Measurements from ENCODE around the gene ARHGEF4. TPM values are rescaled to one million over a fixed set of nuclear protein-coding genes. Genes with fewer than 3 reads are reported as not detected.

ARHGEF4 gene
- total and polyA plus RNA-seq, 2 donors (not counting 3 experiments of a cell fraction or from before 2014, with no cell fraction given): not detected

DNA sequence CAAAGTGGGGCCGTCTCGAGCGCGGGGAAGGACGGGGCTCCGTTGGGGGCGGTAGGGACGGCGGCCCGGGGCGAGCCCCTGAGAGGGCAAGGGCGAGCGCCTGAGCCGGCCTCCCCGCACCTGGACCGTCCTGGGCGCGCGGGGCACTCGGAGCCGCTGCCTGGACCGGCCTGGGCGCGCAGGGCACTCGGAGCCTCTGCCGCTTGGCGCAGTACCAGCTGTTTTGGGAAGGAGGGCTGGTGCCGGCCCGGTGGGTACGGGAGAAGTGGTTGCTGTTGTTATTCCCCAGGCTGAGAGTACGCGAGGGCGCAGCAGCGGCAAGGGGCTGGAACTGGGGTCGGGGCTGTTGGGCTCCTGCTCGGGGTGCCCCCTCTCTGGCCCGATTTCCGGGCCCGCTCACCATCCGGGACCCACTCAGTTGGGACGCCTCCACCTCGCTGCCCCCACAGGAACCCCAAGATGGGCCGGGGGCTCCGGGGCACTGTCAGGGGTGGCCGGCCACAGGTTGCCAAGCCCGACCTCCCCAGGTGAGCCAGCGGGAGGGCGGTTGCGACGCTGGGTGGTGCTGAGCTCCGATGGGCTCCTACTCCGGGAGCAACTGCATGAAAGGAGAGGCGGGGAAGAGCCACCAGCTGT lies 579 bp downstream of the ARHGEF4 start:
- BruUV-seq (replicated peaks): no TSS peak
- H3K36me3 ChIP-seq (ENCODE audit: control insufficient read depth in 2 of 2, extremely low read depth in 1 of 2, insufficient read depth in 2 of 2, low read length in 2 of 2): no peaks in the 10 kb centered on the region
- no peak overlapping the region for H3K9ac ChIP-seq (replicated peaks; ENCODE audit: extremely low read depth, insufficient read depth, low read length)
- H3K27me3 ChIP-seq (ENCODE audit: control insufficient read depth in 2 of 2, insufficient read depth in 2 of 2, low read length in 2 of 2): peaks cover 12 to 23% of the 10 kb centered on the region in 2 experiments
- CTCF ChIA-PET: interaction anchor here (2.2 kb wide), 1 partner anchor 40 kb away, joined by 6 read pairs; no protein-coding TSS in a partner anchor
- no peaks in the 10 kb centered on the region for H3K9me1 ChIP-seq (replicated peaks; ENCODE audit: control insufficient read depth, extremely low read depth, insufficient read depth, low read length)
- dilution Hi-C loops (cut with MboI; ENCODE audit: extremely low pct_ligation_motif_present, low sequenced_read_pairs) (no loop called here), intact Hi-C loops (cut with micrococcal nuclease) (loop anchor here (5.0 kb wide), 1 partner anchor 40 kb away; no protein-coding TSS in a partner anchor)
- FAIRE-seq (no peak), DNase-seq (ENCODE audit: low read depth, low spot score) (no peak)
- no peaks in the 10 kb centered on the region for H4K20me1 ChIP-seq (replicated peaks; ENCODE audit: control insufficient read depth, extremely low read depth, insufficient read depth, low read length)
- H2AFZ ChIP-seq (ENCODE audit: low read depth, low read length): peak overlapping the region; percentile 30
- H3K4me1 ChIP-seq (ENCODE audit: control insufficient read depth, extremely low read depth, insufficient read depth, low read length): no peaks in the 10 kb centered on the region
- TF ChIP-seq FOS (IDR thresholded peaks at IDR 0.05; ENCODE audit: borderline replicate concordance, insufficient read depth, low read length): no peak
- no peak for TF ChIP-seq MYC (IDR thresholded peaks at IDR 0.05; ENCODE audit: low read depth, low read length)
- no peak for TF ChIP-seq POLR2A (IDR thresholded peaks at IDR 0.05; ENCODE audit: low read depth, low read length)
- TF ChIP-seq, protein P1, sequence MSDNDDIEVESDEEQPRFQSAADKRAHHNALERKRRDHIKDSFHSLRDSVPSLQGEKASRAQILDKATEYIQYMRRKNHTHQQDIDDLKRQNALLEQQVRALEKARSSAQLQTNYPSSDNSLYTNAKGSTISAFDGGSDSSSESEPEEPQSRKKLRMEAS (IDR thresholded peaks at IDR 0.05; ENCODE audit: insufficient read depth, insufficient read length): no peak
- no peak for TF ChIP-seq GATA2 (IDR thresholded peaks at IDR 0.05; ENCODE audit: insufficient read depth, insufficient read length, low read depth, low read length)
- TF ChIP-seq EZH2 (IDR thresholded peaks at IDR 0.05; ENCODE audit: borderline replicate concordance, low read depth, low read length, severe bottlenecking): no peak
- TF ChIP-seq, protein P2, sequence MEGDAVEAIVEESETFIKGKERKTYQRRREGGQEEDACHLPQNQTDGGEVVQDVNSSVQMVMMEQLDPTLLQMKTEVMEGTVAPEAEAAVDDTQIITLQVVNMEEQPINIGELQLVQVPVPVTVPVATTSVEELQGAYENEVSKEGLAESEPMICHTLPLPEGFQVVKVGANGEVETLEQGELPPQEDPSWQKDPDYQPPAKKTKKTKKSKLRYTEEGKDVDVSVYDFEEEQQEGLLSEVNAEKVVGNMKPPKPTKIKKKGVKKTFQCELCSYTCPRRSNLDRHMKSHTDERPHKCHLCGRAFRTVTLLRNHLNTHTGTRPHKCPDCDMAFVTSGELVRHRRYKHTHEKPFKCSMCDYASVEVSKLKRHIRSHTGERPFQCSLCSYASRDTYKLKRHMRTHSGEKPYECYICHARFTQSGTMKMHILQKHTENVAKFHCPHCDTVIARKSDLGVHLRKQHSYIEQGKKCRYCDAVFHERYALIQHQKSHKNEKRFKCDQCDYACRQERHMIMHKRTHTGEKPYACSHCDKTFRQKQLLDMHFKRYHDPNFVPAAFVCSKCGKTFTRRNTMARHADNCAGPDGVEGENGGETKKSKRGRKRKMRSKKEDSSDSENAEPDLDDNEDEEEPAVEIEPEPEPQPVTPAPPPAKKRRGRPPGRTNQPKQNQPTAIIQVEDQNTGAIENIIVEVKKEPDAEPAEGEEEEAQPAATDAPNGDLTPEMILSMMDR (IDR thresholded peaks at IDR 0.05; ENCODE audit: extremely low read depth in 1 of 2, insufficient read depth in 1 of 2, low read depth in 1 of 2, low read length in 2 of 2): no peak
- TF ChIP-seq POLR2AphosphoS5 (IDR thresholded peaks at IDR 0.05; ENCODE audit: insufficient read depth, low read depth, low read length): no peak
- TF ChIP-seq JUN (IDR thresholded peaks at IDR 0.05; ENCODE audit: borderline replicate concordance, insufficient read depth, insufficient read length, low read depth): no peak
- no peak overlapping the region for H3K27ac ChIP-seq (ENCODE audit: insufficient read depth, low read depth, low read length)
- POLR2A ChIA-PET: no interaction called here
- no peaks in the 10 kb centered on the region for H3K79me2 ChIP-seq (ENCODE audit: control insufficient read depth, insufficient read depth, low read length)
- H3K4me3 ChIP-seq (replicated peaks in 1 of 3; ENCODE audit: insufficient read depth in 1 of 3, low read depth in 1 of 3, low read length in 3 of 3): no peak overlapping the region
- no peak overlapping the region for H3K4me2 ChIP-seq (ENCODE audit: insufficient read depth, low read length)
- H3K9me3 ChIP-seq (replicated peaks; ENCODE audit: control insufficient read depth, insufficient read depth, low read length): no peaks in the 10 kb centered on the region

All from endothelial cell of umbilical vein (primary cell).